HUDEP-2 (cell line): ENCODE data around the gene TAC1.
"Not testable (repeated sequence)": the region's sequence is repeated elsewhere in the genome, so short reads cannot be mapped to it uniquely, and the experiment has no call there.

Experiments used
- DNase-seq, 76 experiments: peaks; one replicate each; lab custom pipeline; 2025; ENCODE audit not compliant: unreplicated experiment in 76 of 76; lab: John Stamatoyannopoulos, UW

Gene TAC1

GRCh38 chr7:97731736-97732564, at the start of gene TAC1:
TSS of gene TAC1 (plus strand) at chr7:97732086. CDS start at chr7:97732613, 527 bp downstream.
- no peak for DNase-seq

GRCh38 chr7:97685952-97686351, 45.9 kb upstream of the TAC1 start:
- DNase-seq: no peak

GRCh38 chr7:97693586-97693985, 38.3 kb upstream of the TAC1 start:
- no peak for DNase-seq

- DNase-seq: no peak
Observed at GRCh38 chr7:97694355-97694754, 37.5 kb upstream of the TAC1 start.

- DNase-seq: no peak
Observed at GRCh38 chr7:97697396-97697795, 34.5 kb upstream of the TAC1 start.

GRCh38 chr7:97722386-97722785, 9.5 kb upstream of the TAC1 start:
- DNase-seq: no peak

GRCh38 chr7:97732565-97733275, 834 bp downstream of the TAC1 start:
- no peak for DNase-seq

GRCh38 chr7:97733276-97734161, 1.6 kb downstream of the TAC1 start:
- no peak for DNase-seq

GRCh38 chr7:97734255-97734654, 2.4 kb downstream of the TAC1 start:
- DNase-seq: no peak

GRCh38 chr7:97735075-97735474, 3.2 kb downstream of the TAC1 start:
- DNase-seq: no peak

- DNase-seq: no peak
Observed at GRCh38 chr7:97748482-97748881, 16.6 kb downstream of the TAC1 start.

- no peak for DNase-seq
Observed at GRCh38 chr7:97751566-97751965, 19.7 kb downstream of the TAC1 start.

- DNase-seq: no peak
Observed at GRCh38 chr7:97752215-97752614, 20.3 kb downstream of the TAC1 start.

- no peak for DNase-seq
Observed at GRCh38 chr7:97757824-97758223, 25.9 kb downstream of the TAC1 start.

- no peak for DNase-seq
Observed at GRCh38 chr7:97770850-97771249, 39.0 kb downstream of the TAC1 start.

GRCh38 chr7:97771576-97771975, 39.7 kb downstream of the TAC1 start:
- no peak for DNase-seq

GRCh38 chr7:97772045-97772901, 40.4 kb downstream of the TAC1 start:
- no peak for DNase-seq

- not testable (repeated sequence) for DNase-seq
Observed at GRCh38 chr7:97786398-97786797, 54.5 kb downstream of the TAC1 start.
